GM12801 (cell line): ENCODE measurements around the gene TIAM1.

Source experiments
- TF ChIP-seq, protein P1 (sequence below): IDR thresholded peaks from one replicate; pipeline ENCODE4 v1.5.1; 2011; ENCODE audit warnings: control low read depth; ENCODE audit not compliant: insufficient read length; ENCODE audit errors: extremely low read depth

TIAM1 gene

DNA sequence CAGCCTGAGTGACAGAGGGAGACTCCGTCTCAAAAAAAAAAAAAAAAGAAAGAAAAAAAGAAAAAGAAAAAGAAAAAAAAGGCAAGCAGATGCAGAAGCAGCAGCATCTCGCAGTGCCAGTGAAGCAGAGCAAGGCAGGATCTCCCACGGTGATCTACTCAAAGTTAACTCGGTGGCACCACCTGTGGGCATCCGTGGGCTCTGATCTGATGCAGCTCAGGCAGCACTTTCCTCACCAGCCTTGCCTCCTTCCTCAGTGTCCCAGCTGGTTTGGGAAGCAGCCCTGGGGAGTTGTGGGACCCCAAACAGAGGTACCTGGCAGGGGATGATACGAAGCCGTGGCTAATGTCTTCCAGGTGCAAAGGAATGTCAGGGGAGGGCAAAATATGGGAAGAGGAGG lies 201.5 kb downstream of the TIAM1 start:
- TF ChIP-seq, protein P1, sequence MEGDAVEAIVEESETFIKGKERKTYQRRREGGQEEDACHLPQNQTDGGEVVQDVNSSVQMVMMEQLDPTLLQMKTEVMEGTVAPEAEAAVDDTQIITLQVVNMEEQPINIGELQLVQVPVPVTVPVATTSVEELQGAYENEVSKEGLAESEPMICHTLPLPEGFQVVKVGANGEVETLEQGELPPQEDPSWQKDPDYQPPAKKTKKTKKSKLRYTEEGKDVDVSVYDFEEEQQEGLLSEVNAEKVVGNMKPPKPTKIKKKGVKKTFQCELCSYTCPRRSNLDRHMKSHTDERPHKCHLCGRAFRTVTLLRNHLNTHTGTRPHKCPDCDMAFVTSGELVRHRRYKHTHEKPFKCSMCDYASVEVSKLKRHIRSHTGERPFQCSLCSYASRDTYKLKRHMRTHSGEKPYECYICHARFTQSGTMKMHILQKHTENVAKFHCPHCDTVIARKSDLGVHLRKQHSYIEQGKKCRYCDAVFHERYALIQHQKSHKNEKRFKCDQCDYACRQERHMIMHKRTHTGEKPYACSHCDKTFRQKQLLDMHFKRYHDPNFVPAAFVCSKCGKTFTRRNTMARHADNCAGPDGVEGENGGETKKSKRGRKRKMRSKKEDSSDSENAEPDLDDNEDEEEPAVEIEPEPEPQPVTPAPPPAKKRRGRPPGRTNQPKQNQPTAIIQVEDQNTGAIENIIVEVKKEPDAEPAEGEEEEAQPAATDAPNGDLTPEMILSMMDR: no peak

DNA sequence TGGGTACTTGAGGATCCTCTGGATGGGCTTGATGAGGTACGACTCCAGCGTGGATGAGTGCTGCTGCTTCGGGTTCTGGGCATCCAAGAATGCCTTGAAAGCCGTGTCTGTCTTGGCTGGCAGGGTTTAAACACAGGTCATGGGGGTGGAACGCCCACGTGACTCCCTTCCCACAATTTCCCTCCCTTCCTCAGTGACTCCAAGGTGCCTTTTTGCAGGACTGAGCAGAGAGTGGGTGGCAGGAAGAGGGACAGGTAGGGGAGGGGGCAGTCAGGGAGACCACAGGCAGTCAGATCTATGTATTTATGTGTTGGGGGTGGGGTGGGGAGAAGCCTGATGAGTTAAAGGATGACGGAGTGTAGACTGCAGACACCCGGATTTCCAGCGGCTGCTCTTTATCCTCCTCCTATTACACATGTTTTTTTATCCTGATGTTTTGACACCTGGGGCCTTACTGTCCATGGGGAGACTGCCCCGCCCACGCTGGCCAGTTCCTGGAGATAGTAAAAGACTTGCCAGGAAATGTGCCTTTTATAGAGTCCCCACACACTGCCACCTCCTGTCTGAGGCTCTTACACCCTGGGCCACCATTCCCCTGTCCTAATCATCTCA lies 202.6 kb downstream of the TIAM1 start:
- TF ChIP-seq, protein P1: no peak

DNA sequence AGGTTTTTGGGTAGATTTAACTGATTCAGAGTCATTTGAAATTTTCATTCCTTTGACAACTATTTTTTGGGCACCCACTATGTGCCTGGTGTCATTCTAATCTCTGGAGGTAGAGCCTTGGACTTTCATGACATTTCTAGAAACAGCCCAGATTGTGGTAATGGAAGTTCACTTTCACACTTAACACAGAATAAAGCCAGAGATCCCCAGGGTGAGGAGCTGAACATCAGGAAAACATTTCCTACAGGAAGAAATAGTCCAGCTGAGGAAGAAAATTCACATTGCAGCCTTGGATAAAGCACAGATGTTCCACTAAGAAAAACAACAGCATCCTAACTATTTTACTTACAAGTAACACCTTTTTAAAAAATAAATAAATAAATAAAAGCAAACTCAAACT lies 203.4 kb downstream of the TIAM1 start:
- TF ChIP-seq, protein P1: no peak

DNA sequence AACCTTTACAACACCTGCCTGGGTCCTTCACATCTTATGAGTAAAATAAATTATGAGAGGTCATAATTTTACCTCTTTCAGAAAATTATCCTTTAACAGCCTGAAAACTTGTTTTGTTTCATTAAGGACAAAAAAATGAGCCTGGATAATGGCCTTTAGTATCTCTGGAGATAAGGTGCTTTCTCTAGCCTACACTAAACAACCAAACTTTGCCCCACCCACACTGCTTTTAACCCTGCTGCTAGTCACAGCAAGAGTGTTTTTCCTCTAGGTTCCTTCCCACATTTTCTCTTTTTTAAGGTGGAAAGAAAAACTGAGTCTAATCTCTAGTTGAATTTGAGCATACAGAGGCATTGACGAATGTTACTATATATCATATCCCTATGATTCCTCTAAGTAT lies 204.0 kb downstream of the TIAM1 start:
- TF ChIP-seq, protein P1: no peak

DNA sequence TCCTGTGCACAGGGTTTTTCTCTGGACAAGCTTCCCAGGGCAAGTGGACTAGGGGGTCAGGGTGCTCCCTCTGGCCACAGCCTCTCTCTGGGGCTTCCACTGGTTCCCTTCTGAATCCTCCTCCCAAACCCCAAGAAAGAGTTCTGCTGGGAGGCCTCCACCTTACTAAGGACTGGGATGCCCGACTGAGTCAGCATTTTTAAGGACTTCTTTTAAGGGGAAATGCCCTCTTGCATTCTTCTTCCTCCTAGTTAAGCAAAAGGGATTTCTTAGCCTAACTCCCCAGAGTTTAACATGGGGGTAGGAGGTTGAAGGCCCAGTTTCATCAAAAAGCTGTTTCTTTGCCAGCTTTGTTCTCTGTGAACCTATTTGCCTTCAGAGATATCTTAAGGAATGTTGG lies 206.1 kb downstream of the TIAM1 start:
- TF ChIP-seq, protein P1: no peak

DNA sequence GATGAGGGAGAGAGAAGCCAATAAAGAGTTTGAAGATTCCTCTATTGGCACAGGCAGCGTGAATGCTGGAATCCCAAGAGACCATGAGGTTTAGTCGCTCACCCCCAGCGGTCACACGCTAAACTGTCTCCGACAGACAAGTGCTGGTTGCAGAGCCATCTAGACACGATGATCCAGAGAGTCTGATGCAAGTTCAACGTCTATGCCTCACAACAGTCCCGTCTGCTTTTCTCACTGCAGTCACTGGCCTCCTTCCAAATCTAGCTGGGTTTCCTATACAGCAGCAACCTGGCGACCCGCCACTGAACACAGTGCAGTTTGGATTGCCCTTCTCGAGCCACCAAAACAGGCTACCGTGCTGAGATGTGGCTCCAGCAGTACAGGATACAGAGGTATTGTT lies 207.2 kb downstream of the TIAM1 start:
- TF ChIP-seq, protein P1: no peak

DNA sequence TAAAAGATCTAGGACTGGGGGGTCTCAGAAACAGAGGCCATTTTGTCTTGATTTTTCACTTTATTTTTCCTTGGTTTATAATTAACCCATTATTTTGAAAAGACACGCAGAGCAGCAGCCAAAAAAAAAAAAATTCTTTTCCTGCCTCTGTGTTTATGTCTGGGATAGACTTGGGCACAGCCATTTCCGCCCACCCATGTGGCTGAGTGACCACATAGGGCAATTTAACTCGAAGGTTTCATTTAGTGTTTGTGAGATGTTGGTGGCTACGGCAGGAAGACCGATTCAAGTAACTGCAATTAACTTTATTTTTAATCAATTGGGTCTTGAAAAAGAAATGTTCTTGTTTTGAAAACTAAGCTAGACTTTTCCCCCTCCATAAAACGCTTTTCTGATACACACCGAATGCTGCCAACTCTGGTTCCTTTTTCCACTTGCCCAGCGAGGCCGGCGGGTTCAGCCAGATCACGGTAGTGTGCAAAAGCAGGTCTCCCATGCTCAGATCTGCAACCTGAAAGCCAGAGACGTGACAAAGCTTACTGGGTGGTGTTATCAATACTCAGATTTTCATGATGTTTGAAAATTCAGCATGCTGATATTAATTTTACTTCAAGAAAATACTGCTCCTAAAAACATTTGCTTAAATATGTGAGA lies 208.4 kb downstream of the TIAM1 start:
- TF ChIP-seq, protein P1: no peak
